H9 (cell line): Measurements from ENCODE around the gene DPH2. TPM values are rescaled to one million over a fixed set of nuclear protein-coding genes. Genes with fewer than 3 reads are reported as not detected.
A peak's percentile ranks its signal among the peaks of the same experiment; 100 is the strongest.

Source experiments
- DNase-seq: peaks from one replicate; pipeline ENCODE4 v3.0.0-alpha.2; 2017
- H2AFZ ChIP-seq: one replicate; pipeline ENCODE4 v1.6.1; 2013; ENCODE audit warnings: mild to moderate bottlenecking, low read length, control low read depth, moderate library complexity
- H2AK5ac ChIP-seq: 2 replicates; pipeline ENCODE4 v1.6.1; 2013; ENCODE audit warnings: low read length, control low read depth, mixed read lengths; ENCODE audit not compliant: insufficient read length
- H2BK120ac ChIP-seq: one replicate; pipeline ENCODE4 v1.6.1; 2013; ENCODE audit warnings: low read depth, mild to moderate bottlenecking, low read length, control low read depth, inconsistent platforms; ENCODE audit not compliant: poor library complexity, severe bottlenecking
- H2BK12ac ChIP-seq: 2 replicates; pipeline ENCODE4 v1.6.1; 2013; ENCODE audit warnings: low read length, control low read depth, mixed read lengths, low read depth; ENCODE audit not compliant: insufficient read length
- H2BK15ac ChIP-seq: 2 replicates; pipeline ENCODE4 v1.6.1; 2013; ENCODE audit warnings: low read depth, low read length, control low read depth
- H2BK20ac ChIP-seq: one replicate; pipeline ENCODE4 v1.6.1; 2013; ENCODE audit warnings: low read depth, mild to moderate bottlenecking, low read length, control low read depth, inconsistent platforms; ENCODE audit not compliant: poor library complexity, severe bottlenecking
- H2BK5ac ChIP-seq: 2 replicates; pipeline ENCODE4 v1.6.1; 2013; ENCODE audit warnings: low read length, control low read depth, mixed read lengths; ENCODE audit not compliant: insufficient read length
- H3K14ac ChIP-seq: 2 replicates; pipeline ENCODE4 v1.6.1; 2013; ENCODE audit warnings: low read length, control low read depth; ENCODE audit not compliant: insufficient read depth
- H3K18ac ChIP-seq: 2 replicates; pipeline ENCODE4 v1.6.1; 2013; ENCODE audit warnings: low read depth, mild to moderate bottlenecking, mixed read lengths, low read length, control low read depth; ENCODE audit not compliant: insufficient read length
- H3K23ac ChIP-seq: 2 replicates; pipeline ENCODE4 v1.6.1; 2013; ENCODE audit warnings: low read length, control low read depth, mixed read lengths, low read depth; ENCODE audit not compliant: insufficient read length
- H3K23me2 ChIP-seq: 2 replicates; pipeline ENCODE4 v1.6.1; 2013; ENCODE audit warnings: low read depth, mild to moderate bottlenecking, mixed read lengths, low read length, control low read depth; ENCODE audit not compliant: insufficient read length, poor library complexity, severe bottlenecking
- H3K27ac ChIP-seq: 2 replicates; pipeline ENCODE4 v1.5.1; 2013; ENCODE audit warnings: low read length, control low read depth, mixed read lengths, low read depth; ENCODE audit not compliant: insufficient read length
- H3K27me3 ChIP-seq: 2 replicates; pipeline ENCODE4 v1.6.1; 2013; ENCODE audit warnings: low read length, control low read depth, inconsistent platforms; ENCODE audit not compliant: insufficient read depth
- H3K4ac ChIP-seq: 2 replicates; pipeline ENCODE4 v1.6.1; 2013; ENCODE audit warnings: low read depth, mild to moderate bottlenecking, control low read depth, inconsistent platforms, low read length, moderate library complexity
- H3K4me1 ChIP-seq: 2 replicates; pipeline ENCODE4 v1.6.1; 2013; ENCODE audit warnings: low read length, control low read depth, inconsistent platforms; ENCODE audit not compliant: insufficient read depth
- H3K4me2 ChIP-seq: 2 replicates; pipeline ENCODE4 v1.6.1; 2013; ENCODE audit warnings: low read length, control low read depth, mixed read lengths; ENCODE audit not compliant: insufficient read length, insufficient read depth
- H3K56ac ChIP-seq: 2 replicates; pipeline ENCODE4 v1.6.1; 2013; ENCODE audit warnings: low read depth, mild to moderate bottlenecking, mixed read lengths, low read length, control low read depth; ENCODE audit not compliant: insufficient read length
- H3K79me1 ChIP-seq: 2 replicates; pipeline ENCODE4 v1.6.1; 2013; ENCODE audit warnings: low read depth, mild to moderate bottlenecking, moderate library complexity, low read length, control low read depth, inconsistent platforms; ENCODE audit not compliant: insufficient read depth, poor library complexity, severe bottlenecking
- H3K79me2 ChIP-seq: 2 replicates; pipeline ENCODE4 v1.6.1; 2013; ENCODE audit warnings: low read length, control low read depth, inconsistent platforms; ENCODE audit not compliant: insufficient read depth
- H3K9ac ChIP-seq: 2 replicates; pipeline ENCODE4 v1.6.1; 2013; ENCODE audit warnings: low read length, control low read depth, mixed read lengths; ENCODE audit not compliant: insufficient read length; ENCODE audit errors: extremely low read depth
- H3K9me3 ChIP-seq: one replicate; pipeline ENCODE4 v1.6.1; 2013; ENCODE audit warnings: low read depth, low read length, inconsistent platforms; ENCODE audit not compliant: control insufficient read depth
- H3T11ph ChIP-seq: one replicate; pipeline ENCODE4 v1.6.1; 2013; ENCODE audit warnings: mild to moderate bottlenecking, low read length, control low read depth, inconsistent platforms
- H4K20me1 ChIP-seq: one replicate; pipeline ENCODE4 v1.6.1; 2013; ENCODE audit not compliant: control insufficient read depth, insufficient read length, insufficient read depth
- H4K5ac ChIP-seq: 2 replicates; pipeline ENCODE4 v1.6.1; 2013; ENCODE audit warnings: low read depth, mild to moderate bottlenecking, mixed read lengths, low read length, control low read depth; ENCODE audit not compliant: insufficient read length
- H4K8ac ChIP-seq: replicated peaks from 2 replicates; pipeline ENCODE4 v1.6.1; 2013; ENCODE audit warnings: low read length, control low read depth, mixed read lengths, low read depth; ENCODE audit not compliant: insufficient read length
- H4K91ac ChIP-seq: 2 replicates; pipeline ENCODE4 v1.6.1; 2013; ENCODE audit warnings: low read depth, mild to moderate bottlenecking, moderate library complexity, mixed read lengths, low read length, control low read depth; ENCODE audit not compliant: insufficient read length
- H3K27ac Mint-ChIP-seq, 3 experiments: 2 replicates in 2 of 3; 3 replicates in 1 of 3; pipeline ENCODE4 v1.8.0; 2020 to 2021; ENCODE audit warnings: mixed read lengths in 3 of 3, mild to moderate bottlenecking in 1 of 3, moderate library complexity in 1 of 3
- H3K27me3 Mint-ChIP-seq: 2 replicates; pipeline ENCODE4 v1.8.0; 2021; ENCODE audit warnings: low read depth, mild to moderate bottlenecking, moderate library complexity, mixed read lengths
- H3K36me3 Mint-ChIP-seq, 3 experiments: 2 replicates in 2 of 3; 3 replicates in 1 of 3; pipeline ENCODE4 v1.8.0; 2020 to 2021; ENCODE audit warnings: low read depth in 3 of 3, mixed read lengths in 3 of 3; ENCODE audit not compliant: insufficient read depth in 1 of 3
- H3K4me1 Mint-ChIP-seq, 2 experiments: 2 replicates each; pipeline ENCODE4 v1.8.0; 2020; ENCODE audit warnings: mixed read lengths in 2 of 2
- H3K4me3 Mint-ChIP-seq, 2 experiments: 2 replicates in 1 of 2; 3 replicates in 1 of 2; pipeline ENCODE4 v1.8.0; 2020 to 2021; ENCODE audit warnings: mild to moderate bottlenecking in 2 of 2, mixed read lengths in 2 of 2, moderate library complexity in 1 of 2
- H3K9me3 Mint-ChIP-seq, 2 experiments: 2 replicates in 1 of 2; 3 replicates in 1 of 2; pipeline ENCODE4 v1.8.0; 2020; ENCODE audit warnings: mild to moderate bottlenecking in 2 of 2, mixed read lengths in 2 of 2, moderate library complexity in 1 of 2
- WGBS: extraction: QIAGEN DNeasy Blood & Tissue Kit; methylation state at CpG from one replicate; pipeline ENCODE4 v1.1.7; 2013; ENCODE audit warnings: missing lambda C conversion rate, low lambda C conversion rate, mixed read lengths; ENCODE audit not compliant: insufficient read length; ENCODE audit errors: extremely low coverage; 5-methylcytosine and 5-hydroxymethylcytosine counted together
- total RNA-seq: library from RNA; stranded (reverse); gene quantifications from 2 replicates; pipeline ENCODE4 v1.2.1, GENCODE V29; 2021
- TF ChIP-seq, protein P1 (sequence below): fragments of 200-600 bp; sonication (generic); conservative IDR thresholded peaks from 3 replicates; pipeline ENCODE4 v1.8.0; 2021; ENCODE audit warnings: antibody characterized with exemption, mild to moderate bottlenecking

Gene DPH2
- total RNA-seq, 1 experiment from 2014 or later, result 74.4 TPM

DNA sequence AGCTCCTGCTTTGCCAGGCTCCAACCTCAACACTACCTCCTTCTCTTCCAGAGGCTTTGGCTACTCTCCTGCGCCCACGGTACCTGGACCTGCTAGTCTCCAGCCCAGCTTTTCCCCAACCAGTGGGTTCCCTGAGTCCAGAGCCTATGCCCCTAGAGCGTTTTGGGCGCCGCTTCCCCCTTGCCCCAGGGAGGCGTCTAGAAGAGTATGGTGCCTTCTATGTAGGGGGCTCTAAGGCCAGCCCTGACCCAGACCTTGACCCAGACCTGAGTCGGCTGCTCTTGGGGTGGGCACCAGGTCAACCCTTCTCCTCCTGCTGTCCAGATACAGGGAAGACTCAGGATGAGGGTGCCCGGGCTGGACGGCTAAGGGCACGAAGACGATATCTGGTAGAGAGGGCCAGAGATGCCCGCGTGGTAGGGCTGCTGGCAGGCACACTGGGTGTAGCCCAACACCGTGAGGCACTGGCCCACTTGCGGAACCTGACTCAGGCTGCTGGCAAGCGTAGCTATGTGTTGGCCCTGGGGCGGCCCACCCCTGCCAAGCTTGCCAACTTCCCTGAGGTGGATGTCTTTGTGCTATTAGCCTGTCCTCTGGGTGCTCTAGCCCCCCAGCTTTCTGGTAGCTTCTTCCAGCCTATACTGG is 1.6 kb downstream of the DPH2 start:
- Histone ChIP-seq H3K4me1 (peaks cover 5% of the 10 kb centered on the region; the same call in 1 of the 2 replicates), H4K20me1 (no peaks in the 10 kb centered on the region), H3K23me2 (peaks cover 18% of the 10 kb centered on the region), H3K18ac (no peak overlapping the region), H3K27me3 (no peaks in the 10 kb centered on the region), H3K9me3 (no peaks in the 10 kb centered on the region), H2BK120ac (no peak overlapping the region), H3K79me2 (peaks cover 3% of the 10 kb centered on the region; the same call in 1 of the 2 replicates), H2AFZ (no peak overlapping the region), H4K5ac (no peak overlapping the region), H3K27ac (no peak overlapping the region), H3K56ac (no peak overlapping the region), H3K23ac (no peak overlapping the region), H2AK5ac (no peak overlapping the region), H3K9ac (no peak overlapping the region), H3T11ph (no peak overlapping the region), H2BK12ac (no peak overlapping the region), H3K4me2 (no peak overlapping the region), H3K14ac (no peak overlapping the region), H4K8ac (no peak overlapping the region), H3K4ac (no peak overlapping the region), H2BK5ac (no peak overlapping the region), H4K91ac (no peak overlapping the region), H3K79me1 (peaks cover 9% of the 10 kb centered on the region), H2BK15ac (no peak overlapping the region), H2BK20ac (no peak overlapping the region)
- Mint-ChIP-seq H3K4me3 (peak overlapping the region; percentile 98 to 100), H3K9me3 (no peaks in the 10 kb centered on the region), H3K27me3 (peaks cover 1% of the 10 kb centered on the region), H3K36me3 (peaks cover 13 to 34% (median 20%) of the 10 kb centered on the region in 3 experiments; a peak in 6 of 7 replicates), H3K4me1 (peaks cover 22 to 27% of the 10 kb centered on the region in 2 experiments), H3K27ac (no peak overlapping the region)
- no peak for DNase-seq
- TF ChIP-seq, protein P1, sequence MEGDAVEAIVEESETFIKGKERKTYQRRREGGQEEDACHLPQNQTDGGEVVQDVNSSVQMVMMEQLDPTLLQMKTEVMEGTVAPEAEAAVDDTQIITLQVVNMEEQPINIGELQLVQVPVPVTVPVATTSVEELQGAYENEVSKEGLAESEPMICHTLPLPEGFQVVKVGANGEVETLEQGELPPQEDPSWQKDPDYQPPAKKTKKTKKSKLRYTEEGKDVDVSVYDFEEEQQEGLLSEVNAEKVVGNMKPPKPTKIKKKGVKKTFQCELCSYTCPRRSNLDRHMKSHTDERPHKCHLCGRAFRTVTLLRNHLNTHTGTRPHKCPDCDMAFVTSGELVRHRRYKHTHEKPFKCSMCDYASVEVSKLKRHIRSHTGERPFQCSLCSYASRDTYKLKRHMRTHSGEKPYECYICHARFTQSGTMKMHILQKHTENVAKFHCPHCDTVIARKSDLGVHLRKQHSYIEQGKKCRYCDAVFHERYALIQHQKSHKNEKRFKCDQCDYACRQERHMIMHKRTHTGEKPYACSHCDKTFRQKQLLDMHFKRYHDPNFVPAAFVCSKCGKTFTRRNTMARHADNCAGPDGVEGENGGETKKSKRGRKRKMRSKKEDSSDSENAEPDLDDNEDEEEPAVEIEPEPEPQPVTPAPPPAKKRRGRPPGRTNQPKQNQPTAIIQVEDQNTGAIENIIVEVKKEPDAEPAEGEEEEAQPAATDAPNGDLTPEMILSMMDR, result no peak
- WGBS, result no CpG with 5 or more reads among the region's 17 CpGs
